DOHH2 (cell line): ENCODE measurements around the gene FOXK2.

Source experiments
- EZH2phosphoT487 ChIP-seq: fragments of 200-600 bp; sonication (generic); IDR thresholded peaks from 2 replicates; pipeline ENCODE4 v1.6.1; 2017; ENCODE audit warnings: borderline replicate concordance, mild to moderate bottlenecking, antibody characterized with exemption, low read length, moderate library complexity, mixed read lengths
- TF ChIP-seq, protein P1 (sequence below): fragments of 200-600 bp; sonication (generic); IDR thresholded peaks from one replicate; pipeline ENCODE4 v1.5.1; 2014; ENCODE audit warnings: antibody characterized with exemption, mild to moderate bottlenecking, low read depth, low read length; ENCODE audit not compliant: poor library complexity, severe bottlenecking

DNA sequence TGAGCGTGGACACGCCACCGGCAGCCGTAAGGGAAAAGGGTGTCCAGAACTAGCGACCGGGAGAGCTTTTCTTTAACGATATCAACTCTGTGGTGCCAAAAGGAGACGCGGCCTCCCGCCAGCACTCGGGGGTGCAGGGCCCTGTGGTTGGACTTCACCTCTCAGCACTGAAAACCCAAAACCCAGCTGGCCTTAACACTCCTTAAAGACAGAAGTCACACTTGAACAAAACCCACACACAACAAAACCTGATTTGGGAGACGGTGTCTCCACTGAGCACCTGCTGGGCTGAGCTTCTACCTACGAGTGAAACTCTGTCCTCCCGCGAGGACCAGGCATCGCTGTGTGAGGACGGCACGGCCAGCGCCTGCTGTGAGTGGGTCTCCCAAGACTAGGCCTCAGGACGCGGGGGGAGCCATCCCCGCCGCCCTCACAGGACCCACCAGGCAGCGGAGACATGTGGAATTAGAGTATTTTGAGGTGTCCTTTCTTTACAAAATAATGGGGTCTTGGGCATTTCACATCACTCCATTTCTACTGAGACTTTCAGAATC lies 82.0 kb downstream of the FOXK2 start:
- TF ChIP-seq, protein P1, sequence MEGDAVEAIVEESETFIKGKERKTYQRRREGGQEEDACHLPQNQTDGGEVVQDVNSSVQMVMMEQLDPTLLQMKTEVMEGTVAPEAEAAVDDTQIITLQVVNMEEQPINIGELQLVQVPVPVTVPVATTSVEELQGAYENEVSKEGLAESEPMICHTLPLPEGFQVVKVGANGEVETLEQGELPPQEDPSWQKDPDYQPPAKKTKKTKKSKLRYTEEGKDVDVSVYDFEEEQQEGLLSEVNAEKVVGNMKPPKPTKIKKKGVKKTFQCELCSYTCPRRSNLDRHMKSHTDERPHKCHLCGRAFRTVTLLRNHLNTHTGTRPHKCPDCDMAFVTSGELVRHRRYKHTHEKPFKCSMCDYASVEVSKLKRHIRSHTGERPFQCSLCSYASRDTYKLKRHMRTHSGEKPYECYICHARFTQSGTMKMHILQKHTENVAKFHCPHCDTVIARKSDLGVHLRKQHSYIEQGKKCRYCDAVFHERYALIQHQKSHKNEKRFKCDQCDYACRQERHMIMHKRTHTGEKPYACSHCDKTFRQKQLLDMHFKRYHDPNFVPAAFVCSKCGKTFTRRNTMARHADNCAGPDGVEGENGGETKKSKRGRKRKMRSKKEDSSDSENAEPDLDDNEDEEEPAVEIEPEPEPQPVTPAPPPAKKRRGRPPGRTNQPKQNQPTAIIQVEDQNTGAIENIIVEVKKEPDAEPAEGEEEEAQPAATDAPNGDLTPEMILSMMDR: no peak
- TF ChIP-seq EZH2phosphoT487: no peak
